IPS-18c (cell line): ENCODE data around the gene PFAS.

Experiments used
- H3K4me3 ChIP-seq: 2 replicates; pipeline ENCODE4 v1.7.0; 2013; ENCODE audit warnings: low read depth, mild to moderate bottlenecking, low read length, moderate library complexity; ENCODE audit not compliant: insufficient read depth
- H3K9me3 ChIP-seq: one replicate; pipeline ENCODE4 v1.6.1; 2013; ENCODE audit warnings: mild to moderate bottlenecking, low read length, moderate library complexity; ENCODE audit not compliant: control insufficient read depth, insufficient read depth

PFAS gene

GRCh38 chr17:8312726-8313600 lies 63.9 kb downstream of the PFAS start:
- Histone ChIP-seq H3K4me3 (no peak overlapping the region), H3K9me3 (no peaks in the 10 kb centered on the region)

DNA sequence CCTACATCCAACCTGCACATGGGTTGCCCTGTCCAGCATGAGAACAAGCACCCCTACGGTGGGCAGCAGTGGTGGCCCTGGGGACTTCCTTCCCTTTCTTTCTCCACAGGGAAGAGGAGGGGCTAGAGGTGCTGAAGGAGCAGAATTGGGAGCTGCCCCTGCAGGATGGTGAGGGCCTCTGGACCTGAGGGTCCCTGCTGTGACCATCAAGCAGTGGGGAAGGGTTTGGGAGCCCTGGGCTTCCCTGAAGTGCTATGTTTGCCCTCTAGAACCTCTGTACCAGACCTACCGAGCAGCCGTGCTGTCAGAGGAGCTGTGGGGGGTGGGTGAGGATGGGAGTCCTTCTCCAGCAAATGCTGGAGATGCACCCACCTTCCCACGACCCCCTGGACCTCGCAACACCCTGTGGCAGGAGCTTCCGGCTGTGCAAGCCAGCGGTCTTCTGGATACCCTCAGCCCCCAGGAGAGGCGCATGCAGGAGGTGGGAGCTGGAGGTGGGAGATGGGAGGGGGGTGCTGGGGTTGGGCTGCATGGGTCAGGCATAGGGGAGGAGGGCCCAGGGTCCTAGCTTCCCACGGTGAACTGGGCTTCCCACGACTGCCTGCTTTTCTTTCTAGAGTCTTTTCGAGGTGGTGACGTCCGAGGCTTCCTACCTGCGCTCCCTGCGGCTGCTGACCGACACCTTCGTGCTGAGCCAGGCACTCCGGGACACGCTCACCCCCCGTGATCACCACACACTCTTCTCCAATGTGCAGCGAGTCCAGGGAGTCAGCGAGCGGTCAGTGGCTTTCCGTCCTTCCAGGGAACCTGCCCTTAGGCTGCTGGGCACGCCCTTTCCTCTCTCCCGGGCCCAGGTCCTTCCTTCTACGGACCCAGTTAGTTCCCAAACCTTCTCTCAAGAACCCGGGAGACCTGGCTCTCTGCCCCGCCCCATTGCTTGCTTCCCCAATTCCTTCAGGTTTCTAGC lies 66.0 kb downstream of the PFAS start:
- Histone ChIP-seq H3K4me3 (peak overlapping the region; percentile 77), H3K9me3 (no peaks in the 10 kb centered on the region)

- no peaks in the 10 kb centered on the region for H3K9me3 ChIP-seq
- H3K4me3 ChIP-seq, result peak overlapping the region; percentile 77
Observed at GRCh38 chr17:8315764-8316217, 66.7 kb downstream of the PFAS start.

DNA sequence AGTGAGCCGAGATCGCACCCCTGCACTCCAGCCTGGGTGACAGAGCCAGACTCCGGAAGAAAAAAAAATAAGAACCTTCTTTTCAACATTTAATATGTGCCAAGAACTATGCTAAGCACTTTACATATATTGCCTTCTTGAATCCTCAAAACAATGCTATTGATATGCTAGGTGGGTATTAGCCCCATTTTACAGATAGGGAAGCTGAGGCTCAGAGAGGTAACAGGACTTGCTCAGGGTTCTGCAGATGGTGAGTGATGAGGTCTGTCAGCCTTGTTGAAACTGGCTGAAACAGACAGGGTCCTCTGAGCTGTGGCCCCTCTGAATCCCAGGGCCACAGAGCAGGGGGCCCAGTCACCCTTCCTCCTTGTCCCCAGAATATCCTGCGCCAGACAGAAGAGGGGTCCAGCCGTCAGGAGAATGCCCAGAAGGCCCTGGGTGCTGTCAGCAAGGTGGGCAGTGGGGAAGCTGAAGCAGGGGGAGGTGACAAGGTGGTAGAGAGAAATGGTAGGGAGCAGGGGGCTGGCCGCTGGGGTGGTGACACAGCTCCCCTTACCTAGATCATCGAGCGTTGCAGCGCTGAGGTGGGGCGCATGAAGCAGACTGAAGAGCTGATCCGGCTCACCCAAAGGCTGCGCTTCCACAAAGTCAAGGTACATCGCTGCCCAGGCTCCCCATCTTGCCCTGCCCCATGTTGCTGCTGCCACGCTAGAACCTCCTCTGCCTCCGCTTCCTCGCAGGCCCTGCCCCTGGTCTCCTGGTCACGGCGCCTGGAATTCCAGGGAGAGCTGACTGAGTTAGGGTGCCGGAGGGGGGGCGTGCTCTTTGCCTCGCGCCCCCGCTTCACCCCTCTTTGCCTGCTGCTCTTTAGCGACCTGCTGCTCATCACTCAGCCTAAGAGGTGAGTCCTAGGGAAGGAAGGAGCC lies 69.2 kb downstream of the PFAS start:
- H3K4me3 ChIP-seq, result no peak overlapping the region
- H3K9me3 ChIP-seq, result no peaks in the 10 kb centered on the region
